Tibial nerve (tissue), 4 donors: Measurements from ENCODE around the gene ANKRD31. TPM values are rescaled to one million over a fixed set of nuclear protein-coding genes. Genes with fewer than 3 reads are reported as not detected.

Experiments used
- DNase-seq, 2 donors: peaks; one replicate each; pipeline ENCODE4 v3.0.0-alpha.2; 2019; ENCODE audit warnings: low spot score in 2 of 2
- H3K27ac ChIP-seq, 4 donors: fragments of 200-600 bp; sonication (generic) in 3 of 4; one replicate each; pipeline ENCODE4 v1.5.1; 2017 to 2019; ENCODE audit warnings: mild to moderate bottlenecking in 1 of 4
- H3K27me3 ChIP-seq, 2 donors: fragments of 200-600 bp; sonication (generic) in 1 of 2; one replicate each; pipeline versions ENCODE4 v1.5.1 to v1.6.0; 2017 to 2019
- H3K36me3 ChIP-seq, 3 donors: fragments of 200-600 bp; sonication (generic); one replicate each; pipeline ENCODE4 v1.5.1; 2018 to 2019
- H3K4me1 ChIP-seq, 4 donors: fragments of 200-600 bp; sonication (generic) in 3 of 4; one replicate each; pipeline ENCODE4 v1.5.1; 2017 to 2019
- H3K4me3 ChIP-seq, 4 donors: fragments of 200-600 bp; sonication (generic) in 3 of 4; one replicate each; pipeline ENCODE4 v1.5.1; 2017 to 2019; ENCODE audit warnings: mild to moderate bottlenecking in 1 of 4, moderate library complexity in 1 of 4
- H3K9me3 ChIP-seq, 4 donors: fragments of 200-600 bp; sonication (generic) in 3 of 4; one replicate each; pipeline ENCODE4 v1.5.1; 2017 to 2019
- CTCF ChIP-seq, 5 experiments: fragments of 200-600 bp in 3 of 5; fragments of 450-650 bp in 2 of 5; sonication (generic) in 3 of 5; IDR thresholded peaks; one replicate each; pipeline ENCODE4 v1.5.1; 2016 to 2019; ENCODE audit warnings: antibody characterized with exemption in 5 of 5, mild to moderate bottlenecking in 3 of 5, moderate library complexity in 2 of 5
- EP300 ChIP-seq, 2 donors: sonication (generic); formaldehyde crosslinking; IDR thresholded peaks; one replicate each; pipeline ENCODE4 v1.6.1; 2017; ENCODE audit warnings: antibody characterized with exemption in 2 of 2, mild to moderate bottlenecking in 1 of 2
- POLR2A ChIP-seq, 2 donors: fragments of 450-650 bp; IDR thresholded peaks; one replicate each; pipeline ENCODE4 v1.6.1; 2017; ENCODE audit warnings: antibody characterized with exemption in 2 of 2, mild to moderate bottlenecking in 2 of 2, moderate library complexity in 2 of 2
- WGBS, 2 donors: methylation state at CpG; one replicate each; pipeline ENCODE4 v1.1.5; 2018; 5-methylcytosine and 5-hydroxymethylcytosine counted together
- total RNA-seq, 4 donors: library from RNA; depleted of rRNA; stranded (reverse); fragments of >200 nt; gene quantifications; one replicate each; pipeline ENCODE4 v1.1.0, GENCODE V29; 2016

The ANKRD31 gene
- total RNA-seq, 4 donors from 2014 or later, result 0.21 to 1.5 (median 0.35) TPM

- Histone ChIP-seq H3K4me3 (no peak overlapping the region), H3K4me1 (no peaks in the 10 kb centered on the region), H3K27me3 (no peaks in the 10 kb centered on the region), H3K9me3 (no peaks in the 10 kb centered on the region), H3K36me3 (peaks cover 0 to 9% (median 0%) of the 10 kb centered on the region in 3 donors), H3K27ac (no peak overlapping the region)
- WGBS, 2 donors, result 91 to 98% methylated on average over 2 of the region's 2 CpGs
- TF ChIP-seq POLR2A (IDR thresholded peaks at IDR 0.05) (no peak), CTCF (IDR thresholded peaks at IDR 0.05) (no peak), EP300 (IDR thresholded peaks at IDR 0.05) (no peak)
- DNase-seq, result no peak
Observed at GRCh38 chr5:75045071-75045470, 191.6 kb downstream of the ANKRD31 start.

GRCh38 chr5:75044406-75044805 is 192.3 kb downstream of the ANKRD31 start:
- TF ChIP-seq CTCF (IDR thresholded peaks at IDR 0.05), result no peak
- TF ChIP-seq POLR2A (IDR thresholded peaks at IDR 0.05), result no peak
- TF ChIP-seq EP300 (IDR thresholded peaks at IDR 0.05), result no peak
- 81 to 83% methylated on average over 7 of the region's 7 CpGs for WGBS, 2 donors
- Histone ChIP-seq H3K27ac (no peak overlapping the region), H3K4me1 (no peaks in the 10 kb centered on the region), H3K27me3 (no peaks in the 10 kb centered on the region), H3K4me3 (no peak overlapping the region), H3K36me3 (peaks cover 0 to 9% (median 0%) of the 10 kb centered on the region in 3 donors), H3K9me3 (no peaks in the 10 kb centered on the region)
- no peak for DNase-seq

GRCh38 chr5:75043633-75044264 is 192.9 kb downstream of the ANKRD31 start:
- no peak for DNase-seq
- Histone ChIP-seq H3K36me3 (peaks cover 0 to 9% (median 0%) of the 10 kb centered on the region in 3 donors), H3K27ac (no peak overlapping the region), H3K9me3 (no peaks in the 10 kb centered on the region), H3K4me1 (no peaks in the 10 kb centered on the region), H3K27me3 (no peaks in the 10 kb centered on the region), H3K4me3 (no peak overlapping the region)
- WGBS, 2 donors, result 89% methylated on average over 7 of the region's 7 CpGs
- TF ChIP-seq POLR2A (IDR thresholded peaks at IDR 0.05) (no peak), EP300 (IDR thresholded peaks at IDR 0.05) (no peak), CTCF (IDR thresholded peaks at IDR 0.05) (no peak)

DNA sequence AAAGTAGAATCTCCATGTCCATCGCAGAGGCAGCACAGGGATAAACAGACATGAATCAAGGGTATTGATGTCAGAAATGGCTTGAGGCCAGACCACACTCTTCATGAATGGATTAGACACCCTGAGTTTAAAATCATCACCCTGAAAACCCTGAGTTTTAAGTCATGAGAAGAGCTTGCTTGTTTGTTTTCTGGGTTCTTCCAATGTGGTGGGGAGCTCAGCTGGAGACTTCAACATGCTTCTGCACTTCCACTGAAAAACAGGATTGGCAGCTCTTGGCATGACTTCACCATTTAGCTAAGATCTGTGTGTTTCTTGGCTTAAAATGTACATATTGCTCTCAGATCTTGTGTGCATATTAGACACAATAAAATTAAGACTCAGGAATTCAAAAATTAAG is 194.2 kb downstream of the ANKRD31 start:
- 73 to 77% methylated on average over 1 of the region's 1 CpG for WGBS, 2 donors
- no peak overlapping the region for H3K4me3 ChIP-seq
- DNase-seq, result no peak
- peaks cover 0 to 9% (median 0%) of the 10 kb centered on the region in 3 donors for H3K36me3 ChIP-seq
- no peaks in the 10 kb centered on the region for H3K9me3 ChIP-seq
- TF ChIP-seq POLR2A (IDR thresholded peaks at IDR 0.05) (no peak), EP300 (IDR thresholded peaks at IDR 0.05) (no peak), CTCF (IDR thresholded peaks at IDR 0.05) (no peak)
- no peaks in the 10 kb centered on the region for H3K27me3 ChIP-seq
- H3K4me1 ChIP-seq, result no peaks in the 10 kb centered on the region
- H3K27ac ChIP-seq, result no peak overlapping the region

DNA sequence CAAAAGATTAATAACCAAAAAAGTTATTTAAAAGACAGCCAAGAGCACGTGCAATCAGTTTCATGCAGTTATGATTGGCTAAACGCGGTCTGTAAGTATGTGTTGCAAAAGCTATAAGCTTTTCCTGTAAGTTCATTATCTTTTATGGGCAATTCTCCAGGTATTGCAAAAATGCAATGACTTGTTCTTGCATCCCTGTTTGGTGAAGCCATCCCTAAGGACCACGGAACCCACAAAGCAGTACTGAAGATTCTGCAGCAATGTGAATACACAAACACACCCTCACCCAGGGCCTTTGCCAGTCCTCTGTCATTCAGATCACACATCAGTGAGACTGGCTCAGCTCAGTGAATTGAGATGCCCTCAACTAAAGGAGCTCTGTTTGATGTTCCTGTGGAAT is 195.7 kb downstream of the ANKRD31 start:
- 80 to 87% methylated on average over 4 of the region's 4 CpGs for WGBS, 2 donors
- Histone ChIP-seq H3K36me3 (peaks cover 0 to 9% (median 0%) of the 10 kb centered on the region in 3 donors), H3K4me3 (no peak overlapping the region), H3K4me1 (no peaks in the 10 kb centered on the region), H3K27me3 (no peaks in the 10 kb centered on the region), H3K27ac (no peak overlapping the region), H3K9me3 (no peaks in the 10 kb centered on the region)
- no peak for DNase-seq
- no peak for TF ChIP-seq CTCF (IDR thresholded peaks at IDR 0.05)
- TF ChIP-seq POLR2A (IDR thresholded peaks at IDR 0.05), result no peak
- TF ChIP-seq EP300 (IDR thresholded peaks at IDR 0.05), result no peak
